ENCODE data around the gene ATXN7L2.

DNA sequence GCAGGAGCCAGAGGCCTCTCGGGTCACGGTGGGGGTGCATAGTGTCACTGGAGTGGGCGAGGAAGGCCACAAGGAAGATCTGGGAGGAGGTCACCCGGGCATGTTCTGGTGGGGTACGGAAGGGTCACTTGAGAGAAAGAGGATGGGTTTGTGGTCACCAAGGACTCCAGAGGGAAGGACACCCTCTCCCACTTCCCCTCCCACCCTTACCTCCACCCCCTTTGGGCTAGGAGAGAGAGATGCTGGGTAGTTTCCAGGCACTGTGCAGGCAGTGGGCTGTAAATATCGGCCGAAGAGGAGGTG, 25.1 kb downstream of the ATXN7L2 start:
- TF ChIP-seq ZNF70 (CRISPR knock-in tag; IDR thresholded peaks at IDR 0.05) (no peak), ZFP3 (CRISPR knock-in tag; IDR thresholded peaks at IDR 0.05) (no peak), GLIS3 (CRISPR knock-in tag; IDR thresholded peaks at IDR 0.05) (no peak), SNAI2 (CRISPR knock-in tag; IDR thresholded peaks at IDR 0.05) (no peak), ZNF565 (CRISPR knock-in tag; conservative IDR thresholded peaks at IDR 0.05; ENCODE audit: low read depth) (no peak), RARB (CRISPR knock-in tag; IDR thresholded peaks at IDR 0.05) (no peak), ESRRG (CRISPR knock-in tag; IDR thresholded peaks at IDR 0.05) (no peak), ARNTL (CRISPR knock-in tag; IDR thresholded peaks at IDR 0.05; ENCODE audit: borderline replicate concordance, low read depth) (no peak), PPARA (CRISPR knock-in tag; IDR thresholded peaks at IDR 0.05; ENCODE audit: borderline replicate concordance) (no peak), TCF4 (CRISPR knock-in tag; IDR thresholded peaks at IDR 0.05; ENCODE audit: borderline replicate concordance) (no peak)
- TF ChIP-seq, protein P1, sequence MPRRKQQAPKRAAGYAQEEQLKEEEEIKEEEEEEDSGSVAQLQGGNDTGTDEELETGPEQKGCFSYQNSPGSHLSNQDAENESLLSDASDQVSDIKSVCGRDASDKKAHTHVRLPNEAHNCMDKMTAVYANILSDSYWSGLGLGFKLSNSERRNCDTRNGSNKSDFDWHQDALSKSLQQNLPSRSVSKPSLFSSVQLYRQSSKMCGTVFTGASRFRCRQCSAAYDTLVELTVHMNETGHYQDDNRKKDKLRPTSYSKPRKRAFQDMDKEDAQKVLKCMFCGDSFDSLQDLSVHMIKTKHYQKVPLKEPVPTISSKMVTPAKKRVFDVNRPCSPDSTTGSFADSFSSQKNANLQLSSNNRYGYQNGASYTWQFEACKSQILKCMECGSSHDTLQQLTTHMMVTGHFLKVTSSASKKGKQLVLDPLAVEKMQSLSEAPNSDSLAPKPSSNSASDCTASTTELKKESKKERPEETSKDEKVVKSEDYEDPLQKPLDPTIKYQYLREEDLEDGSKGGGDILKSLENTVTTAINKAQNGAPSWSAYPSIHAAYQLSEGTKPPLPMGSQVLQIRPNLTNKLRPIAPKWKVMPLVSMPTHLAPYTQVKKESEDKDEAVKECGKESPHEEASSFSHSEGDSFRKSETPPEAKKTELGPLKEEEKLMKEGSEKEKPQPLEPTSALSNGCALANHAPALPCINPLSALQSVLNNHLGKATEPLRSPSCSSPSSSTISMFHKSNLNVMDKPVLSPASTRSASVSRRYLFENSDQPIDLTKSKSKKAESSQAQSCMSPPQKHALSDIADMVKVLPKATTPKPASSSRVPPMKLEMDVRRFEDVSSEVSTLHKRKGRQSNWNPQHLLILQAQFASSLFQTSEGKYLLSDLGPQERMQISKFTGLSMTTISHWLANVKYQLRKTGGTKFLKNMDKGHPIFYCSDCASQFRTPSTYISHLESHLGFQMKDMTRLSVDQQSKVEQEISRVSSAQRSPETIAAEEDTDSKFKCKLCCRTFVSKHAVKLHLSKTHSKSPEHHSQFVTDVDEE (CRISPR knock-in tag; IDR thresholded peaks at IDR 0.05), result no peak

All from SK-N-SH treated with all-trans-retinoic acid at 6 μM for 48 hours (cell line).